Measurements from ENCODE around the gene SCYL1. TPM values are rescaled to one million over a fixed set of nuclear protein-coding genes. Genes with fewer than 3 reads are reported as not detected.

The SCYL1 gene
- total RNA-seq, 1 donor from 2014 or later = 79.4 TPM

DNA sequence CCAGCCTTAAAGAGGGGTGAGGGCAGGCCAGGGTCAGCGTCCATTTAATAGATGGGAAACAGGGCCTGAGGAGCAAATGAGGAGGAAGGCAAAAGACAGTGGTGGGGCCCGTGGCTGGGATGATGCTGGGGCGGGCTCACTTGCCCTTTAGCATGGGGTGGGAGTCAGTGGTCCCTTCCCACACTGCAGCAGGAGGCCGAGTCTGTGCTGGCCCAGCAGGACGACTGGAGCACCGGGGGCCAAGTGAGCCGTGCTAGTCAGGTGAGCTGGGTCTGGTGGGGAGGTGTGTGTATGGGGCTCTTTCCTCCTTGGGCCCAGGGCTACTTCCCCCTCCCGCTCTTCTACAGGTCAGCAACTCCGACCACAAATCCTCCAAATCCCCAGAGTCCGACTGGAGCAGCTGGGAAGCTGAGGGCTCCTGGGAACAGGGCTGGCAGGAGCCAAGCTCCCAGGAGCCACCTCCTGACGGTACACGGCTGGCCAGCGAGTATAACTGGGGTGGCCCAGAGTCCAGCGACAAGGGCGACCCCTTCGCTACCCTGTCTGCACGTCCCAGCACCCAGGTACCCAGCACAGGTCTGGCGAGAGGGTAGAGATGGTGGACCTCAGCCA lies 12.8 kb downstream of the SCYL1 start:
- peaks cover 12% of the 10 kb centered on the region for H3K4me1 Mint-ChIP-seq (ENCODE audit: unreplicated experiment)
- no peaks in the 10 kb centered on the region for H3K9me3 Mint-ChIP-seq
- peaks cover 4% of the 10 kb centered on the region for H3K27me3 Mint-ChIP-seq
- H3K36me3 Mint-ChIP-seq = peaks cover 8% of the 10 kb centered on the region
- H3K27ac Mint-ChIP-seq = no peak overlapping the region
- TF ChIP-seq, protein P1, sequence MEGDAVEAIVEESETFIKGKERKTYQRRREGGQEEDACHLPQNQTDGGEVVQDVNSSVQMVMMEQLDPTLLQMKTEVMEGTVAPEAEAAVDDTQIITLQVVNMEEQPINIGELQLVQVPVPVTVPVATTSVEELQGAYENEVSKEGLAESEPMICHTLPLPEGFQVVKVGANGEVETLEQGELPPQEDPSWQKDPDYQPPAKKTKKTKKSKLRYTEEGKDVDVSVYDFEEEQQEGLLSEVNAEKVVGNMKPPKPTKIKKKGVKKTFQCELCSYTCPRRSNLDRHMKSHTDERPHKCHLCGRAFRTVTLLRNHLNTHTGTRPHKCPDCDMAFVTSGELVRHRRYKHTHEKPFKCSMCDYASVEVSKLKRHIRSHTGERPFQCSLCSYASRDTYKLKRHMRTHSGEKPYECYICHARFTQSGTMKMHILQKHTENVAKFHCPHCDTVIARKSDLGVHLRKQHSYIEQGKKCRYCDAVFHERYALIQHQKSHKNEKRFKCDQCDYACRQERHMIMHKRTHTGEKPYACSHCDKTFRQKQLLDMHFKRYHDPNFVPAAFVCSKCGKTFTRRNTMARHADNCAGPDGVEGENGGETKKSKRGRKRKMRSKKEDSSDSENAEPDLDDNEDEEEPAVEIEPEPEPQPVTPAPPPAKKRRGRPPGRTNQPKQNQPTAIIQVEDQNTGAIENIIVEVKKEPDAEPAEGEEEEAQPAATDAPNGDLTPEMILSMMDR (conservative IDR thresholded peaks at IDR 0.05) = no peak
- H3K4me3 Mint-ChIP-seq = no peak overlapping the region
- DNase-seq (ENCODE audit: extremely low spot score, unreplicated experiment) = no peak

DNA sequence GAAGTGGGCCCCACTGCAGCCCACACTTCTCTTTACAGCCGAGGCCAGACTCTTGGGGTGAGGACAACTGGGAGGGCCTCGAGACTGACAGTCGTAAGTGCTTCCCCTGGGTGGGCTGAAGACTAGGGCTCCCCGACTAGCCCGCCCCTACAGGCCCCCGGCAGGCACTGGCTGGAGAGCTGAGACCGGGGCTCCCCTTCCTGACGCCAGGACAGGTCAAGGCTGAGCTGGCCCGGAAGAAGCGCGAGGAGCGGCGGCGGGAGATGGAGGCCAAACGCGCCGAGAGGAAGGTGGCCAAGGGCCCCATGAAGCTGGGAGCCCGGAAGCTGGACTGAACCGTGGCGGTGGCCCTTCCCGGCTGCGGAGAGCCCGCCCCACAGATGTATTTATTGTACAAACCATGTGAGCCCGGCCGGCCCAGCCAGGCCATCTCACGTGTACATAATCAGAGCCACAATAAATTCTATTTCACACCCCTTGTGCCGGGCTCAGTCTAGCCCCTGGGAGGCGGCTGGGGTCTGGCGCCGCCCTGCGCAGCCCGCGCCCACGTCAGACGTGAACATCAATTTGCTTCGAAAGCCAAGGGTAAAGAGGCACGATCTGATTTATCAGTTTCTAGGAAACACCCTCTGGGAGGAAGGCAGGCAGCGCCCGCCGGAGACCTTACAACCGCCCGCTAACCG lies 13.5 kb downstream of the SCYL1 start:
- TF ChIP-seq, protein P1 (conservative IDR thresholded peaks at IDR 0.05) = no peak
- peaks cover 10% of the 10 kb centered on the region for H3K36me3 Mint-ChIP-seq
- H3K9me3 Mint-ChIP-seq = no peaks in the 10 kb centered on the region
- H3K4me3 Mint-ChIP-seq = peak overlapping the region; percentile 45
- no peak overlapping the region for H3K27ac Mint-ChIP-seq
- H3K27me3 Mint-ChIP-seq = peaks cover 4% of the 10 kb centered on the region
- peaks cover 12% of the 10 kb centered on the region for H3K4me1 Mint-ChIP-seq (ENCODE audit: unreplicated experiment)
- no peak for DNase-seq (ENCODE audit: extremely low spot score, unreplicated experiment)

DNA sequence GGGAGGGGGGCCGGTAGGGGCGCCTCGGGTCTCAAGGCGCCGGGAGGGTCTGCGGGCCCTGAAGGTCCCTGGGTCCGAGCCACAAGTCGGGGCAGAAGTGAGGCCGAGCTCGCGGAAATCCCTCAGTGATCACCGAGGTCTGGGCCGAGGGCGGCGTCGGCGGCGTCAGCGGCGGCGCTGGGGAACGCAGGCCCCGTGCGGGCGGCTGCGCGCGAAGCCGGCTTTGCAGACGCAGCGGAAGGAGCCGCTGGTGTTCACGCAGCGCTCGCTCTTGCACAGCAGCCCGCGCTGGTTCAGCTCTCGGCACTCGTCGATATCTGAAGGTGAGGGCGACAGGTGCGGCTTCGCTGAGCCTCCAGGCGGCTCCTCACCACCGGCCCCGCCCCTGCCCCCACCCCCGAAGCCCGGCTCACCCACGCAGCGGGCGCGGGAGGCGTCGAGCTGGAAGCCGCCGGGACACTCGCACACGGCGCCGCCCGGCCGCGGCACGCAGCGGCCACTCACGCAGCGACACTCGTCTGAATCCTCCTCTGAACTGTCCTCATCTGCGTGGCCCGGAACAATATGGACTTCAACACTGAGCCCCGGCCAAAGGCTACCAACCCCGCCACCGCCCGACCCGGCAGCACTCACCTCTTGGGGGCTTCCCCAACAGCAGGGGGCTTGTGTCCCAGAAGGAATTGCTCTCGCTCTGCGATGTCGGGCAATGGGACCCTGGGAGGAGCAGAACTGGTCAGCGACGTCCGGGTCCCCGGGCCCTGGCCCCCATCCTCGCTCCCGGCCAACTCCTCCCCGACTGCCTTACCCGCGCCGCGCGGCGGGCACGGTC lies 14.2 kb downstream of the SCYL1 start:
- DNase-seq (ENCODE audit: extremely low spot score, unreplicated experiment) = no peak
- H3K9me3 Mint-ChIP-seq = no peaks in the 10 kb centered on the region
- H3K27ac Mint-ChIP-seq = no peak overlapping the region
- H3K4me3 Mint-ChIP-seq = no peak overlapping the region
- H3K36me3 Mint-ChIP-seq = peaks cover 10% of the 10 kb centered on the region
- H3K27me3 Mint-ChIP-seq = peaks cover 4% of the 10 kb centered on the region
- TF ChIP-seq, protein P1 (conservative IDR thresholded peaks at IDR 0.05) = no peak
- H3K4me1 Mint-ChIP-seq (ENCODE audit: unreplicated experiment) = peaks cover 16% of the 10 kb centered on the region

DNA sequence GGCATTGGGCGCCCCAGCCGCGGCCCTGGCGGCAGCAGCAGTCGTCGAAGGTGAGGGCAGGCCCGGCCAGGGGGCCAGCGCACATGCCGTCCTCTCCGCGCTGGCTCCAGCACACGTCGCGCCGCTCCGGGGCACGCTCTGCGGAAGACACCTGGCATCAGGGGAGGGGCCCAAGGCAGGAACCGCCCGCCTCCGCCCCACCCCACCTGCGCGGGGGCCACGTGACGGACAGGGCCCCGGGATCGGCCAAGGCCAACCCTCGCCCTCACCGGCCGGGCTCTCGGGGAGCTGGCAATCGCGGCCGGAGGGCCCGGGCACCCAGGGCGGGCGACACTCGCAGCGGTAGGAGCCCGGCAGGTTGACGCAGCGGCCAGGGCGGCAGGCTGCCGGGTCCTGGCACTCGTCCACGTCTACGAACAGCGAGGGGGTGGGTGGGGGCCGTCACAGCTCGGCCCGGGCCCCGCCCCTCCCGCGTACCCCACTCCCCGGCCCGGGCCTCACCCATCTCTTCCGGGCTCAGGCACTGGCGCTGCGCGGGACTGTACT lies 14.9 kb downstream of the SCYL1 start:
- peaks cover 4% of the 10 kb centered on the region for H3K27me3 Mint-ChIP-seq
- TF ChIP-seq, protein P1 (conservative IDR thresholded peaks at IDR 0.05) = no peak
- no peak for DNase-seq (ENCODE audit: extremely low spot score, unreplicated experiment)
- H3K9me3 Mint-ChIP-seq = no peaks in the 10 kb centered on the region
- peaks cover 20% of the 10 kb centered on the region for H3K4me1 Mint-ChIP-seq (ENCODE audit: unreplicated experiment)
- peak overlapping the region; percentile 72 for H3K27ac Mint-ChIP-seq
- H3K4me3 Mint-ChIP-seq = peak overlapping the region; percentile 84
- peaks cover 7% of the 10 kb centered on the region for H3K36me3 Mint-ChIP-seq

DNA sequence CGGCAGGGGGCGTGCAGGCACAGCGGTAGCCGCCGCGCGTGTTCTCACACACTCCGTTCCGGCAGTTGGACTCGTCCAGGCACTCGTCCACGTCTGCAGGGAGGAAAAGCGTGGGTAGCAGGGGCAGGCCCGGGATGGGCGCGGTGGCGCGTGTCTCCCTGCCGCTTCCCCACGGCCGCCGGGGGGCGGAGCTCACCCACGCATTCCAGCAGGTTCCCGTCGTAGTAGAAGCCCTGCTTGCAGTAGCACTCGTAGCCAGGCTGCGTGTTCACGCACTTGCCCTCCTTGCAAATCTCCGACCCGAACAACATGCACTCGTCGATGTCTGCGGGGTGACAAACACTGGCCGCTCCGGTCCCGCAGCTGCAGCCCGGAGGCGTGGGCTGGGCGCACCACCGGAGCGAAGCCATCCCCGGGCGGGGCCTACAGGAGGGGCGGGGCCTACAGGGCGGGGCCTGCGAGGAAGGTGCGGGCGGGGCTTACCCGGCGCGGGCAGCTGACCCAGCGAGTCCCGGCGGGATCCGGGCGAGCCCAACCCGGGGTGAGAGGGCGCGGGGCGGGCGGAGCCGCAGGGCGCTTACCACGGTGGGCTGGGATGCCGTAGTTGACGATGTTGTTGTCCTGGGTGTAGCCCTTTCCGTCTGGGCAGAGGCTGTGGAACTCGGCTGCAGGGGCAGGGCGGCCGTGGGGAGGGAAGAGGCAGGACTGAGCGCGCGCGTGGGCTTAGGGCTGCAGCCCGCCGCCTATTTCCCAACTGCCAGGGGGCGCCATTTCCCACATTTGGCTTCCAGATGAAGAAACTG lies 15.6 kb downstream of the SCYL1 start:
- Mint-ChIP-seq H3K4me3 (peak overlapping the region; percentile 84), H3K27ac (peak overlapping the region; percentile 72), H3K27me3 (peaks cover 8% of the 10 kb centered on the region), H3K4me1 (ENCODE audit: unreplicated experiment) (peaks cover 27% of the 10 kb centered on the region), H3K36me3 (peaks cover 12% of the 10 kb centered on the region), H3K9me3 (no peaks in the 10 kb centered on the region)
- DNase-seq (ENCODE audit: extremely low spot score, unreplicated experiment) = peak; percentile 94
- TF ChIP-seq, protein P1 (conservative IDR thresholded peaks at IDR 0.05) = peak; percentile 83

All from type B pancreatic cell (in vitro differentiated cells).